Endometrial microvascular endothelial cells (primary cell): ENCODE data around the gene ITGAE. TPM values are rescaled to one million over a fixed set of nuclear protein-coding genes. Genes with fewer than 3 reads are reported as not detected.
"Not testable (repeated sequence)": the region's sequence is repeated elsewhere in the genome, so short reads cannot be mapped to it uniquely, and the experiment has no call there.

ENCODE experiments used
- in situ Hi-C: cut with HindIII; loops from 2 replicates; pipeline ENCODE4 v1.10.0; 2017; ENCODE audit warnings: low sequenced_read_pairs, low pct_unique_long_range_greater_than_20kb; ENCODE audit errors: inconsistent ontology term
- total RNA-seq: library from RNA; depleted of rRNA; stranded (reverse); fragments of >200 nt; gene quantifications from one replicate; pipeline ENCODE4 v1.2.3, GENCODE V29; 2015; ENCODE audit errors: inconsistent ontology term

ITGAE gene
- total RNA-seq, 1 donor from 2014 or later, result 23.0 TPM

- in situ Hi-C loops, result no loop called here
Measured at GRCh38 chr17:3740611-3741073, 60.3 kb downstream of the ITGAE start.

GRCh38 chr17:3739422-3740124 lies 61.4 kb downstream of the ITGAE start:
- in situ Hi-C loops, result no loop called here

DNA sequence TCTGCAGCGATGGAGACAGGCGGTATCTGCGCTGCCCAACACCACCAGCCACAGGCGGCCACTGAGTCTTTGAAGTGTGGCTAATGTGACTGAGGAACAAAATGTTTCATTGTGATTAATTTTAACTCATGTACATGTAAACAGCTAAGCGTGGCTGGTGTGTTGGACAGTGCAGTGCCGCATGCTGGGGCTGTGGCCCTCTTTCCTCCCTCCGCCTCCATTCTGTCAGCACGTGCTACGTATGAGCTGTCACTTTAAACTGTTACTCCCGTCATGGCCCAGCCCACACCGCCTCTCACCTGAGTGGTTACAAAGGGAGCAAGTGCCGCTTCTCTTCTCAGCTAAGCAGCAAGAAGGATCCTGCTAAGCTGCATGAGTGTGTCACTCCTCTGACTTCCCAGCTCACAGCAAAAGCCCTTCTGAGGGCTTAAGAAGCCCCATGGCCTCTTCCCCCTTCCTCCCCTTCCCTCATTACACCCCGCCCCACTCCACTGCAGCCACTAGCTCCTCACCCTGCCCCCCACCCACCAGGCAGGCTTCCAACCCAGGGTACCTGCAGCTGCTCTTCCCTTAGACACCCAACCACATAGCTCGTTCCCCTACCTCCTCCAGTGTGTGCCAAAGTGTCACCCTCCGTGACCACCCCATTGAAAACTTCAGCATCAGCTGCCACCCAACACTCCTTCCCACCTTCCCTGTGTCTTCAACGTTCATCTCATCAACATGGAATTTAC lies 62.3 kb downstream of the ITGAE start:
- in situ Hi-C loops, result no loop called here

- in situ Hi-C loops, result no loop called here
Measured at GRCh38 chr17:3735515-3735914, 65.5 kb downstream of the ITGAE start.

DNA sequence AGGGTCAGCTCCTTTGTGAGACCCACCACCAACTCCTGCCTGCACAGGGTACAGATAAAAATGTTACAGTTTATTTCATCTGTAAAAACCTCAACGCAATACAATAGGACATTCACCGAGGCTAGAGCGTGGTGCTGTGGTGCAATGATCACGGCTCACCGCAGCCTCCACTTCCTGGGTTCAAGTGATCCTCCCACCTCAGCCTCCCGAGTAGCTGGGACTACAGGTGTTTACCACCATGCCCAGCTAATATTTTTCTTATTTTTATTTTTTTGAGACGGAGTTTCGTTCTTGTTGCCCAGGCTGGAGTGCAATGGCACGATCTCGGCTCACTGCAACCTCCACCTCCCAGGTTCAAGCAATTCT lies 66.1 kb downstream of the ITGAE start:
- in situ Hi-C loops, result not testable (repeated sequence)

GRCh38 chr17:3732210-3732621 lies 68.8 kb downstream of the ITGAE start:
- in situ Hi-C loops, result no loop called here

DNA sequence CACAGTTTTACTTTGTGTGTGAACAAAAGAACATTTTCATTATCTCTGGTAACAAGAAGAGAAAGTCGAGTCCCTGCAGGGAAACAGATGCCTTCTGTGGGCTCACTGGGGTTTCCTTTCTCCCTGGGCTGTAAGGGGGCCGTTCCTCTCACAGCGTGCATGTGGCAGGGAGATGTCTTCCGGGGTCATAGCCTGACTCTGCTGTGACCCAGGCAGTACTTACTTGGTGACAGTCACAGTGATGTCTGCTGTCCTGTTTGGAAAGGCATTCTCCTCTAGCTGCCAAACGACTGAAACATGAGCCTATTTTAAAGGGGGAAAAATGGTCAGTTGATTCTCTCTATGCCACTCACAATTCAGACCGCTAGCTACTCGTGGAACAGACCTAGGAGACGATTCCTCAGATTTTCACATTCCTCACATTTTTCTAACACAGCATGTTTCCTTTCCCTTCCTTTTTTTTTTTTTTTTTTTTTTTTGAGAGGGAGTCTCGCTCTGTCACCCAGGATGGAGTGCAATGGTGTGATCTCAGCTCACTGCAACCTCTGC lies 70.0 kb downstream of the ITGAE start:
- in situ Hi-C loops, result no loop called here

DNA sequence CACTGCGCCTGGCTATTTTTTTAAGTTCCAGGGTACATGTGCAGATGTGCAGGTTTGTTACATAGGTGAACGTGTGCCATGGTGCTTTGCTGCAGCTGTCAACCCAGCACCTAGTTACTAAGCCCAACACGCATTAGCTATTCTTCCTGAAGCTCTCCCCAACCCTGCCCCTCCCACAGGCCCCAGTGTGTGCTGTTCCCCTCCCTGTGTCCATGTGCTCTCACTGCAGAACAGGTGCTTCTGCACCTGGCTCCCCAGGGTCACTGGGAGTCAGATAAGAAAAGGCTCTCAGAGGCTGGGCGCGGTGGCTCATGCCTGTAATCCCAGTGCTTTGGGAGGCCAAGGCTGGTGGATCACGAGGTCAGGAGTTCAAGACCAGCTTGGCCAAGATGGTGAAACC lies 71.1 kb downstream of the ITGAE start:
- in situ Hi-C loops, result no loop called here

- in situ Hi-C loops, result not testable (repeated sequence)
Measured at GRCh38 chr17:3728099-3728498, 72.9 kb downstream of the ITGAE start.

DNA sequence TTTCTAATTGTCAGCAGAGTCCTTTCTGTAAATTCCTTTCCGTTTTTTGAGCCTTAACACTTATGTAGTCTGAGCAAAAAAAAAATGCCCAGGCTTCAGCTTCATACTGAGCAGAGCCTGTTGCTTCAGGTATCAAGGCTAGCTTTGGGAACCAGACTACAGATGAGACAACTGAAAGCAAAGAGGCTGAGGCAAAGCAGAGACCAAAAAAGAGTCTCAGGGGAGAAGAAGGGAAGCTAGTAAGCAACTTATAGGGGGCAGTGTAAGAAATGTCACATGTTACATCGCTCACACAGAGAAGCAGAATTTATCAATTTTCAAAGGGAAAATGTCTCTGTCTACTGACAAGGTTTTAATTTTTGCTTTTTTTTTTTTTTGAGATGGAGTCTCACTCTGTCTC lies 73.9 kb downstream of the ITGAE start:
- in situ Hi-C loops, result no loop called here

DNA sequence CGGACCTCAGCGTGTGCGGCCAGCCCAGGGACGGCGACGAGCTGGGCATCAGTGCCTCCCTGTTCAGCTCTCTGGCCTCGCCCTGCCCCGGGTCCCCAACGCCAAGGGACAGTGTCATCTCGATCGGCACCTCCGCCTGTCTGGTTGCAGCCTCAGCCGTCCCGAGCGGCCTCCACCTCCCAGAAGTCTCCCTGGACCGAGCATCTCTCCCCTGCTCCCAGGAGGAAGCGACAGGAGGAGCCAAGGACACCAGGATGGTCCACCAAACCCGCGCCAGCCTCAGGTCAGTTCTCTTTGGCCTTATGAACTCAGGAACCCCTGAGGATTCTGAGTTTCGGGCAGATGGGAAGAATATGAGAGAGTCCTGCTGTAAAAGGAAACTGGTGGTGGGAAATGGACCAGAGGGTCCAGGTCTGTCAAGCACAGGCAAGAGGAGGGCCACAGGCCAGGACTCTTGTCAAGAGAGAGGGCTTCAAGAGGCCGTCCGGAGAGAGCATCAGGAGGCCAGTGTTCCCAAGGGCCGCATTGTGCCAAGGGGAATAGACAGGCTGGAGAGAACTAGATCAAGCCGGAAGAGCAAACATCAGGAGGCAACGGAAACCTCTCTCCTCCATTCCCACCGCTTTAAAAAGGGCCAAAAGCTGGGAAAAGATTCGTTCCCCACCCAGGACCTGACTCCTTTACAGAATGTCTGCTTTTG lies 76.5 kb downstream of the ITGAE start:
- in situ Hi-C loops, result no loop called here

DNA sequence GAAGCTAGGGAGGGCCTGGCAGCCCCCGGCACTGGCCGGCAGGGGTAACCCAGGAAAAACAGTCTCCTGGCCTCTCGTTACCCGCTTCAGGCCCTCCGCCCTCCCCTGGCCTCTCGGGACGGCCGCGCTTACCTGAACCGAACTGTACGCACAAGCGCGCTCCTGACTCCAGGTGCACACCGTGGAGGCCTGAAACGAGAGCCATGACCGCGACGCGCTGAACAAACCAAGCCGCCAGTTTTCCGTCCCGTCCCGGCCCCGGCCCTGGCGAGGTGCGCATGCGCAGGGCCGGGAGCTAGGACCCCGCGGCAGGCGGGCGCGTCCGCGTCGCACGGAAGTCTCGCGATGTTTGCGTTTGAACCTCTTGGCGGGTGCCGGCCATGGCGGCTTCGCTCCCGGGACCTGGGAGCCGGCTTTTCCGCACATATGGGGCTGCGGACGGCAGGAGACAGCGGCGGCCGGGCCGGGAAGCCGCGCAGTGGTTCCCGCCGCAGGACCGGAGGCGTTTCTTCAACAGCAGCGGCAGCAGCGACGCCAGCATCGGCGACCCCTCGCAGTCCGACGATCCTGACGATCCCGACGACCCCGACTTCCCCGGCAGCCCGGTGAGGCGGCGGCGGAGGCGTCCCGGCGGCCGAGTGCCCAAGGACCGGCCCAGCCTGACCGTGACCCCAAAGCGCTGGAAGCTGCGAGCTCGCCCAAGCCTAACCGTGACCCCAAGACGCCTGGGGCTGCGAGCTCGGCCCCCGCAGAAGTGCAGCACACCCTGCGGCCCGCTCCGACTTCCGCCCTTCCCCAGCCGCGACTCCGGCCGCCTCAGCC lies 77.2 kb downstream of the ITGAE start, which contains the start of gene HASPIN:
Gene HASPIN (plus strand): TSS at position 348 of the 822 bp plus-strand sequence. CDS start 33 bp downstream, at position 381.
- in situ Hi-C loops, result no loop called here

DNA sequence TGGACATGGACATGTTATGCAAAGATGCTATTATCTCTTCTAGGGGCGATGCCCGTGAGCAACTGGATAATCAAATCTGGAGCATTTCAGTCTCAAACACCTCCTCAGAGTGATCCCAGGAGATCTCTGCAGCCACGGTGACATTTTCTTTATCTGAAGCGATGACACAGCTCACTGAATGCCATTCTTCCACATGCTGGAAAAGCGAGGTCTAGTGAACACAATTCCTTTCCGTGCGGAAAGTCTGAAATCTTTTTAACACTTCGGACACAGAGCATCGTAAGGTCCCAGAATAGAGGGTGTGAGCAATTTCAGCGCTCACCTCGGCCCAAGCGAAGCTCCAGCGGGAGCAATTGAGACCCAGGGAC lies 77.8 kb downstream of the ITGAE start:
- in situ Hi-C loops, result no loop called here

- in situ Hi-C loops, result no loop called here
Measured at GRCh38 chr17:3722716-3723115, 78.3 kb downstream of the ITGAE start.

DNA sequence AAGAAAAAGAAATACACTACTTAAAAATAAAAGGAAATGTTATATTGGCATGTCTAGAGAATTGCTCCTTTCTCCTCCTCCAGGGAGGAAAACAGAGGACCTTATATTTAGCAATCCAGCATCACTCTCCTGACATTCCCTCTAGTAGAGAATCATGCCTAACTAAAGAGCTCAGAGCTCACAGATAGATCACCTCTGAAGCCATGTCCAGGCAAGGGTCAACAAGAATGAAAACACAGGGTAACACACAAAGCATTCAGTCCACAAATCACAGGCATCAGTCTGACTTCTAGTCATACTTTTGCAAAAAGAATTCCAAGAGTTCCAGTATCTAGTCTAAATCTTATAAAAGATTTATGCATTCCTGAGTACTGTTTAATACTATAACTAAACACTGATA lies 81.7 kb downstream of the ITGAE start:
- in situ Hi-C loops, result no loop called here

DNA sequence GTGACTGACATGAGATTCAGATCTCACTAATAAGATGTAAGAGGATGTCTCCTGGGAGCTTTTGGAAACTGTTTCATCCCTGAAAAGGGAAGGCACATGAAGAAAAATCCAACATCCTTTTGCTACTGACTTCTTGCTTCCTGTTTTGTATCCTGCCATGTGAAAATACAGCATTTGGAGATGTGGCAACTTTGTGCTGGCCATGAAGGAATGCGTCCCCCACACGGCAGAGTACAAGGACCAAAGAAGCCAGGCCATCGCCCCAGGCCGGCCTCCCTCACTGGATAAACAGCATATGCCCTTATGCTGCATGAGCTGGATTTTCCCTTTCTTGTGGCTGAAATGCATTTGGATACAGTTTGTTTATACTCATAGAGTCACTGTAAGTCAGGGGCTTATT lies 82.8 kb downstream of the ITGAE start:
- in situ Hi-C loops, result no loop called here

DNA sequence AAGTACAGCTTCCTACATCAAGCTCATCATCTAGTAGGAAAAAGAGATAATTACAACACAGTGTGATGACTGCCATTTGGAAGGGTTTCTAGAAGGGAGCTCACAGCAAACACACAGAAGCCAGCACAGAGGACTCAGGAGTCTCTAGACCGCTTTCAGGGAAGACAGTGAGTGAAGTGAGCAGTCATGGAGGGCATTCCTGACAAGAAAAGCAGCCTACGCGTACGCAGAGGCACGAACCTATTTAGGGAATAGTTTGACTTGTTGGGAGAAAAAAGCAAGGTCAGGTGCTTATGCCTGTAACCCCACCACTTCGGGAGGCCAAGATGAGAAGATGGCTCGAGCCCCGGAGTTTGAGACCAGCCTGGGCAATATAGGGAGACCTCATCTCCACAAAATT lies 85.7 kb downstream of the ITGAE start:
- in situ Hi-C loops, result no loop called here

DNA sequence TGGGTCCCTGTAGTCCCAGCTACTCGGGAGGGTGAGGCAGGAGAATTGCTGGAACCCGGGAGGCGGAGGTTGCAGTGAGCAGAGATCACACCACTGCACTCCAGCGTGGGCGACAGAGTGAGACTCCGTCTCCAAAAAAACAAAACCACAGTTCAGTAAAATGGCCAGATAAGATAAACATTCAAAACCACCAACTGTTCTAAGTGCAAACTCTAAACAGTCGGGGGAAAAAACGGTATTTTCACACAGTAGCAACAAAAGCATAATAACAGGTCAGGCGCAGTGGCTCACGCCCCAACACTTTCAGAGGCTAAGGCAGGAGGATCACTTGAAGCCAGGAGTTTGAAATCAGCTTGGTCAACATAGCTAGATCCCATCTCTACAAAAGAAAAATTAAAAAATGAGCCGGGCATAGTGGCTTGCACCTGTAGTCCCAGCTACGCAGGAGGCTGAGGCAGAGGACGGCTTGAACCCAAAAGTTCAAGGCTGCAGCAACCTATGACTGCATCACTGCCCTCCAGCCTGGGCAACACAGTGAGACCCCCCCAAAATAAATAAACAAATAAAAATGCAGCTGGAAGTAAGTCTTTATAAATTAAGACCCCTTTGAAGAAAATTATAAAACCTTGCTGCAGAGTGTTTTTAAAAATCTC lies 88.1 kb downstream of the ITGAE start:
- in situ Hi-C loops, result no loop called here
